Activated naive CD8-positive, alpha-beta T cell treated with anti-CD3 and anti-CD28 coated beads, Interleukin-2, amount 10 ng/mL, durations not matched to agents 7 days and 5 days (primary cell): ENCODE data around the gene FAM227B. TPM values are rescaled to one million over a fixed set of nuclear protein-coding genes. Genes with fewer than 3 reads are reported as not detected.
"Not testable (repeated sequence)": the region's sequence is repeated elsewhere in the genome, so short reads cannot be mapped to it uniquely, and the experiment has no call there.

Experiments
- ATAC-seq: fragments of 150-1000 bp; cut with Tn5 transposase; one replicate; pipeline ENCODE4 v1.10.0; 2021; ENCODE audit warnings: low read depth, moderate library complexity
- POLR2A ChIA-PET: fragments of 350-600 bp; sonication (Branson Sonifier 250); formaldehyde crosslinking; loops from one replicate; lab custom pipeline; 2021; ENCODE audit warnings: antibody characterized with exemption; lab: Charles Lee
- DNase-seq: peaks from one replicate; pipeline ENCODE4 v3.0.0; 2021
- H3K27ac Mint-ChIP-seq: one replicate; pipeline ENCODE4 v1.8.0; 2022; ENCODE audit warnings: mild to moderate bottlenecking, mixed read lengths
- H3K27me3 Mint-ChIP-seq: one replicate; pipeline ENCODE4 v1.8.0; 2022; ENCODE audit warnings: mild to moderate bottlenecking, moderate library complexity, mixed read lengths
- H3K36me3 Mint-ChIP-seq: one replicate; pipeline ENCODE4 v1.8.0; 2021; ENCODE audit warnings: mild to moderate bottlenecking, mixed read lengths
- H3K4me1 Mint-ChIP-seq: one replicate; pipeline ENCODE4 v1.8.0; 2021; ENCODE audit warnings: mixed read lengths
- H3K4me3 Mint-ChIP-seq: one replicate; pipeline ENCODE4 v1.8.0; 2022; ENCODE audit warnings: mild to moderate bottlenecking, moderate library complexity, mixed read lengths
- H3K9me3 Mint-ChIP-seq: one replicate; pipeline ENCODE4 v1.8.0; 2021; ENCODE audit warnings: mixed read lengths
- total RNA-seq, 2 experiments: library from RNA; stranded (reverse); gene quantifications; one replicate each; pipeline ENCODE4 v1.2.3, GENCODE V29; 2021

FAM227B gene
- total RNA-seq, 2 experiments from 2014 or later = 6.1 to 6.6 TPM

- DNase-seq, H3K27ac Mint-ChIP-seq, H3K4me1 Mint-ChIP-seq, ATAC-seq, POLR2A ChIA-PET, H3K36me3 Mint-ChIP-seq, H3K4me3 Mint-ChIP-seq, H3K27me3 Mint-ChIP-seq: not testable (repeated sequence)
- H3K9me3 Mint-ChIP-seq = peaks cover 18% of the 10 kb centered on the region
Observed at GRCh38 chr15:49592829-49593316, 27.7 kb downstream of the FAM227B start.

- H3K4me3 Mint-ChIP-seq = peak overlapping the region; percentile 47
- POLR2A ChIA-PET = no interaction called here
Observed at GRCh38 chr15:49589030-49589429, 31.6 kb downstream of the FAM227B start.

GRCh38 chr15:49573421-49573820 is 47.2 kb downstream of the FAM227B start:
- Mint-ChIP-seq H3K9me3 (peaks cover 8% of the 10 kb centered on the region), H3K4me3 (no peak overlapping the region), H3K36me3 (peaks cover 10% of the 10 kb centered on the region), H3K27ac (no peak overlapping the region), H3K27me3 (no peaks in the 10 kb centered on the region), H3K4me1 (peaks cover 3% of the 10 kb centered on the region)
- DNase-seq (no peak), ATAC-seq (no peak)
- POLR2A ChIA-PET = no interaction called here

More at GRCh38 chr15:49589030-49589429, 31.6 kb downstream of the FAM227B start:
- Mint-ChIP-seq H3K4me1 (peaks cover 6% of the 10 kb centered on the region), H3K27me3 (no peaks in the 10 kb centered on the region), H3K9me3 (peaks cover 7% of the 10 kb centered on the region), H3K36me3 (peaks cover 2% of the 10 kb centered on the region), H3K27ac (peak overlapping the region; percentile 23)
- DNase-seq (no peak), ATAC-seq (no peak)

GRCh38 chr15:49570672-49571071 is 49.9 kb downstream of the FAM227B start:
- H3K27ac Mint-ChIP-seq = no peak overlapping the region
- H3K9me3 Mint-ChIP-seq = peaks cover 8% of the 10 kb centered on the region
- no peaks in the 10 kb centered on the region for H3K27me3 Mint-ChIP-seq
- H3K36me3 Mint-ChIP-seq = peaks cover 7% of the 10 kb centered on the region
- DNase-seq (no peak), ATAC-seq (no peak)
- POLR2A ChIA-PET = no interaction called here
- H3K4me1 Mint-ChIP-seq = peaks cover 2% of the 10 kb centered on the region
- no peak overlapping the region for H3K4me3 Mint-ChIP-seq

- no peak overlapping the region for H3K27ac Mint-ChIP-seq
- peaks cover 7% of the 10 kb centered on the region for H3K36me3 Mint-ChIP-seq
- H3K27me3 Mint-ChIP-seq = no peaks in the 10 kb centered on the region
- peaks cover 2% of the 10 kb centered on the region for H3K4me1 Mint-ChIP-seq
- no peak for ATAC-seq
- POLR2A ChIA-PET = no interaction called here
- H3K4me3 Mint-ChIP-seq = no peak overlapping the region
- DNase-seq = no peak
- peaks cover 8% of the 10 kb centered on the region for H3K9me3 Mint-ChIP-seq
Observed at GRCh38 chr15:49570174-49570573, 50.4 kb downstream of the FAM227B start.

GRCh38 chr15:49560045-49560444 is 60.6 kb downstream of the FAM227B start:
- H3K9me3 Mint-ChIP-seq = peaks cover 21% of the 10 kb centered on the region
- peaks cover 2% of the 10 kb centered on the region for H3K36me3 Mint-ChIP-seq
- H3K27ac Mint-ChIP-seq = no peak overlapping the region
- no peaks in the 10 kb centered on the region for H3K4me1 Mint-ChIP-seq
- no peak for DNase-seq
- H3K27me3 Mint-ChIP-seq = no peaks in the 10 kb centered on the region
- ATAC-seq = no peak
- no peak overlapping the region for H3K4me3 Mint-ChIP-seq
- POLR2A ChIA-PET = no interaction called here

GRCh38 chr15:49558929-49559328 is 61.7 kb downstream of the FAM227B start:
- Mint-ChIP-seq H3K27ac (no peak overlapping the region), H3K9me3 (peaks cover 23% of the 10 kb centered on the region), H3K4me3 (no peak overlapping the region), H3K27me3 (no peaks in the 10 kb centered on the region), H3K4me1 (no peaks in the 10 kb centered on the region), H3K36me3 (peaks cover 2% of the 10 kb centered on the region)
- ATAC-seq (no peak), DNase-seq (no peak)
- POLR2A ChIA-PET = no interaction called here

- H3K27me3 Mint-ChIP-seq = no peaks in the 10 kb centered on the region
- ATAC-seq = no peak
- no peak for DNase-seq
- no peak overlapping the region for H3K27ac Mint-ChIP-seq
- POLR2A ChIA-PET = no interaction called here
- peaks cover 12% of the 10 kb centered on the region for H3K9me3 Mint-ChIP-seq
- H3K4me1 Mint-ChIP-seq = no peaks in the 10 kb centered on the region
- no peak overlapping the region for H3K4me3 Mint-ChIP-seq
- H3K36me3 Mint-ChIP-seq = peaks cover 2% of the 10 kb centered on the region
Observed at GRCh38 chr15:49556437-49556836, 64.2 kb downstream of the FAM227B start.

- ATAC-seq, H3K27me3 Mint-ChIP-seq, H3K4me1 Mint-ChIP-seq, H3K36me3 Mint-ChIP-seq, H3K27ac Mint-ChIP-seq, H3K4me3 Mint-ChIP-seq, POLR2A ChIA-PET, DNase-seq: not testable (repeated sequence)
- peaks cover 11% of the 10 kb centered on the region for H3K9me3 Mint-ChIP-seq
Observed at GRCh38 chr15:49550342-49550741, 70.3 kb downstream of the FAM227B start.

GRCh38 chr15:49538520-49538919 is 82.1 kb downstream of the FAM227B start:
- H3K4me1 Mint-ChIP-seq = no peaks in the 10 kb centered on the region
- ATAC-seq (no peak), DNase-seq (no peak)
- peaks cover 20% of the 10 kb centered on the region for H3K9me3 Mint-ChIP-seq
- no peaks in the 10 kb centered on the region for H3K36me3 Mint-ChIP-seq
- peaks cover 2% of the 10 kb centered on the region for H3K27me3 Mint-ChIP-seq
- H3K27ac Mint-ChIP-seq = no peak overlapping the region
- H3K4me3 Mint-ChIP-seq = no peak overlapping the region
- POLR2A ChIA-PET = no interaction called here

- no peak overlapping the region for H3K4me3 Mint-ChIP-seq
- ATAC-seq (no peak), DNase-seq (no peak)
- H3K27me3 Mint-ChIP-seq = peaks cover 2% of the 10 kb centered on the region
- no peaks in the 10 kb centered on the region for H3K36me3 Mint-ChIP-seq
- POLR2A ChIA-PET = no interaction called here
- peaks cover 10% of the 10 kb centered on the region for H3K9me3 Mint-ChIP-seq
- no peaks in the 10 kb centered on the region for H3K4me1 Mint-ChIP-seq
- H3K27ac Mint-ChIP-seq = no peak overlapping the region
Observed at GRCh38 chr15:49530092-49530491, 90.5 kb downstream of the FAM227B start.

- Mint-ChIP-seq H3K36me3 (no peaks in the 10 kb centered on the region), H3K4me3 (no peak overlapping the region), H3K27me3 (no peaks in the 10 kb centered on the region), H3K4me1 (no peaks in the 10 kb centered on the region), H3K9me3 (peaks cover 3% of the 10 kb centered on the region), H3K27ac (no peak overlapping the region)
- POLR2A ChIA-PET = no interaction called here
- ATAC-seq (no peak), DNase-seq (no peak)
Observed at GRCh38 chr15:49528289-49528688, 92.3 kb downstream of the FAM227B start.

- no peak overlapping the region for H3K4me3 Mint-ChIP-seq
- POLR2A ChIA-PET = no interaction called here
- ATAC-seq = no peak
- DNase-seq = no peak
- H3K9me3 Mint-ChIP-seq = peaks cover 6% of the 10 kb centered on the region
- H3K4me1 Mint-ChIP-seq = no peaks in the 10 kb centered on the region
- H3K27ac Mint-ChIP-seq = no peak overlapping the region
- no peaks in the 10 kb centered on the region for H3K36me3 Mint-ChIP-seq
- no peaks in the 10 kb centered on the region for H3K27me3 Mint-ChIP-seq
Observed at GRCh38 chr15:49521802-49522201, 98.8 kb downstream of the FAM227B start.

GRCh38 chr15:49512739-49513138 is 107.9 kb downstream of the FAM227B start:
- DNase-seq, H3K27ac Mint-ChIP-seq, H3K4me3 Mint-ChIP-seq, H3K36me3 Mint-ChIP-seq, ATAC-seq, H3K27me3 Mint-ChIP-seq, H3K9me3 Mint-ChIP-seq, H3K4me1 Mint-ChIP-seq, POLR2A ChIA-PET: not testable (repeated sequence)

GRCh38 chr15:49507261-49507660 is 113.4 kb downstream of the FAM227B start:
- H3K27me3 Mint-ChIP-seq = no peaks in the 10 kb centered on the region
- peaks cover 10% of the 10 kb centered on the region for H3K9me3 Mint-ChIP-seq
- H3K36me3 Mint-ChIP-seq = peaks cover 4% of the 10 kb centered on the region
- H3K27ac Mint-ChIP-seq = no peak overlapping the region
- H3K4me1 Mint-ChIP-seq = no peaks in the 10 kb centered on the region
- no peak overlapping the region for H3K4me3 Mint-ChIP-seq
- POLR2A ChIA-PET = no interaction called here
- DNase-seq (no peak), ATAC-seq (no peak)
